ENCODE results near the gene ABCA10.

DNA sequence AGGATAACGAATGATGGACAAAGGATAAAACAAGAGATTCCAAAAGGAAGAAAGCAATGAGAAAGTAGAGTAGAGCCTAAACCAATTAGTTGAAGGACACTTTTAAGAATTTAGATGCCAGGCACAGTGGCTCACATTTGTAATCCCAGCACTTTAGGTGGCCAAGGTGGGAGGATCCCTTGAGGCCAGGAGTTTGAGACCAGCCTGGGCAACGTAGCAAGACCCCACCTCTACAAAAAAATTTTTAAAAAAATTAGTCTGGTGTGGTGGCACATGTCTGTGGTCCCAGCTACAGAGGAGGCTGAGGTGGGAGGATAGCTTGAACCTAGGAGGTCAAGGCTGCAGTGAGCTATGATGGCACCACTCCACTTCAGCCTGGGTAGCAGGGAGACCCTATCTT, 20.0 kb downstream of the ABCA10 start:
- TF ChIP-seq POLR2A (IDR thresholded peaks at IDR 0.05) = no peak
- TF ChIP-seq, protein P1, sequence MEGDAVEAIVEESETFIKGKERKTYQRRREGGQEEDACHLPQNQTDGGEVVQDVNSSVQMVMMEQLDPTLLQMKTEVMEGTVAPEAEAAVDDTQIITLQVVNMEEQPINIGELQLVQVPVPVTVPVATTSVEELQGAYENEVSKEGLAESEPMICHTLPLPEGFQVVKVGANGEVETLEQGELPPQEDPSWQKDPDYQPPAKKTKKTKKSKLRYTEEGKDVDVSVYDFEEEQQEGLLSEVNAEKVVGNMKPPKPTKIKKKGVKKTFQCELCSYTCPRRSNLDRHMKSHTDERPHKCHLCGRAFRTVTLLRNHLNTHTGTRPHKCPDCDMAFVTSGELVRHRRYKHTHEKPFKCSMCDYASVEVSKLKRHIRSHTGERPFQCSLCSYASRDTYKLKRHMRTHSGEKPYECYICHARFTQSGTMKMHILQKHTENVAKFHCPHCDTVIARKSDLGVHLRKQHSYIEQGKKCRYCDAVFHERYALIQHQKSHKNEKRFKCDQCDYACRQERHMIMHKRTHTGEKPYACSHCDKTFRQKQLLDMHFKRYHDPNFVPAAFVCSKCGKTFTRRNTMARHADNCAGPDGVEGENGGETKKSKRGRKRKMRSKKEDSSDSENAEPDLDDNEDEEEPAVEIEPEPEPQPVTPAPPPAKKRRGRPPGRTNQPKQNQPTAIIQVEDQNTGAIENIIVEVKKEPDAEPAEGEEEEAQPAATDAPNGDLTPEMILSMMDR (IDR thresholded peaks at IDR 0.05 in 4 of 5, conservative IDR thresholded peaks at IDR 0.05 in 1 of 5) = no peak
